ENCODE results near the gene GREM2.

DNA sequence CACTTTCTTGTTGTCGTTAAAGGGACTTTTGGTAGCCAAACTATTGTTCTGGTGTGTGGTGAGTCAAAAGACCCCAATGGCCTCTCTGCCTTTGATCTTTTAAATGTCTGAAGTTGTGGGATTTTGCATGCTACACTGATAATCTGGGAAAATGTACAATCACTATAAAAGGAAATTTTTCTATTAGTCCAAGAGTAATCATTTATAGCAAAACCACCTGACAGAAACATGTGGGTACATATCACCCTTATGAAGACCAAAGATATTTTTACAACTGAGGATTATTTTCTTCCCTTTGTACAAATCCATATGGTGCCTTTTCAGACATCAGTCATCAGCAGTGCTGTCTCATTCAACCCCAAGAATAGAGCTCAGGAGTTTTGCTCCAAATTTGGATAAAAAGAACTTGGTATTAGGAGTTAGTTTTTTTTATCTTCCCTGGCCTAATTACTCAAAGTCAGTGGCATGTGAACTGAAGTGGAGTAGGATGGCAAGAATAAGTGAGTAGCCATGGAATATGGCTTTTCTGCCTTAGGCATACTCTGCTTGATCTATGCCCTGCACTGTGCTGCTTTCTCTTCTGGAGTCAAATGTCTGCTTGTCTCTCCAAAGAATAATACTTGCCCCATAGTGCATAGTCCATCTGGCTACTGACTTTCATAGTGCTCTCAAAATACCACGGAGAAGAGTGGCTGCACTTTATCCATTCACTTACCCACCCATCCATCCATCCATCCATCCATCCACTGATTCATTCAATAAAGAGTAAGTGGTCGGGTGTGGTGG, 13.5 kb downstream of the GREM2 start:
- TF ChIP-seq GATA2 (IDR thresholded peaks at IDR 0.05; ENCODE audit: low read depth, low read length) (no peak), GATA3 (IDR thresholded peaks at IDR 0.05; ENCODE audit: low read depth, low read length) (no peak)

Data from SH-SY5Y (cell line).